A549 (cell line): ENCODE results near the gene DAPL1. TPM values are rescaled to one million over a fixed set of nuclear protein-coding genes. Genes with fewer than 3 reads are reported as not detected.

Experiments
- ATAC-seq, 2 experiments: fragments of 200-7000 bp in 1 of 2; fragments of >200 bp in 1 of 2; cut with Nextera tagmentation in 1 of 2; cut with Tn5 transposase in 1 of 2; 3 replicates each; pipeline versions ENCODE4 v1.8.0 to v1.9.1; 2018 to 2020; ENCODE audit warnings: mild to moderate bottlenecking in 1 of 2, moderate library complexity in 1 of 2
- CTCF ChIA-PET: fragments of 300-600 bp; sonication (Branson Sonifier 250); formaldehyde crosslinking; extraction: SDS; loops from one replicate; lab custom pipeline; 2021; ENCODE audit warnings: antibody characterized with exemption, inconsistent platforms; lab: Yijun Ruan, JAX
- POLR2A ChIA-PET: fragments of 350-600 bp; formaldehyde crosslinking; extraction: SDS; loops from one replicate; lab custom pipeline; 2021; ENCODE audit warnings: antibody characterized with exemption, inconsistent platforms; lab: Yijun Ruan, JAX
- DNase-seq, 2 experiments: peaks; one replicate each; pipeline versions ENCODE4 v3.0.0 to v3.0.0-alpha.2; 2011 to 2016; ENCODE audit warnings: low read depth in 1 of 2, low spot score in 1 of 2
- FAIRE-seq: peaks from 2 replicates; lab custom pipeline; 2011; peaks lifted over from hg19 to GRCh38; lab: Jason Lieb, UNC
- H3K27ac ChIP-seq, 2 experiments: fragments of >200 bp; sonication (Bioruptor Twin); formaldehyde crosslinking; 3 replicates each; pipeline ENCODE4 v1.5.1; 2016 to 2017
- H3K4me1 ChIP-seq: fragments of >200 bp; sonication (Bioruptor Twin); formaldehyde crosslinking; 3 replicates; pipeline ENCODE4 v1.6.1; 2016
- H3K4me2 ChIP-seq: fragments of >200 bp; sonication (Bioruptor Twin); formaldehyde crosslinking; 3 replicates; pipeline ENCODE4 v1.6.1; 2016
- H3K4me3 ChIP-seq: fragments of >200 bp; sonication (Bioruptor Twin); formaldehyde crosslinking; 3 replicates; pipeline ENCODE4 v1.5.1; 2016
- H3K9me3 ChIP-seq: fragments of >200 bp; sonication (Bioruptor Twin); formaldehyde crosslinking; 3 replicates; pipeline ENCODE4 v1.6.1; 2016
- CBX8 ChIP-seq: fragments of 200-600 bp; sonication (generic); IDR thresholded peaks from 2 replicates; pipeline ENCODE4 v1.6.1; 2016
- CHD2 ChIP-seq: fragments of 150-350 bp; IDR thresholded peaks from 2 replicates; pipeline ENCODE4 v1.6.1; 2014; ENCODE audit warnings: low read length; ENCODE audit not compliant: partially characterized antibody
- EHF ChIP-seq: fragments of 250-450 bp; sonication (Bioruptor Pico); IDR thresholded peaks from 2 replicates; pipeline ENCODE4 v1.5.0; 2020; ENCODE audit warnings: mild to moderate bottlenecking
- ELK1 ChIP-seq: fragments of 150-350 bp; IDR thresholded peaks from 2 replicates; pipeline ENCODE4 v1.6.1; 2014; ENCODE audit warnings: low read depth, mild to moderate bottlenecking, low read length
- EP300 ChIP-seq, 2 experiments: fragments of >200 bp; sonication (Bioruptor Twin); formaldehyde crosslinking; IDR thresholded peaks; 2 replicates in 1 of 2; 3 replicates in 1 of 2; pipeline ENCODE4 v1.6.1; 2016 to 2017
- ESRRA ChIP-seq: fragments of 150-350 bp; IDR thresholded peaks from 2 replicates; pipeline ENCODE4 v1.6.1; 2014; ENCODE audit warnings: mild to moderate bottlenecking, low read length, borderline replicate concordance
- FOSL2 ChIP-seq, 2 experiments: fragments of 450-650 bp in 1 of 2; fragments of >200 bp in 1 of 2; sonication (Bioruptor Twin) in 1 of 2; formaldehyde crosslinking; IDR thresholded peaks; 2 replicates each; pipeline versions ENCODE4 v1.5.0 to v1.6.1; 2016 to 2020; ENCODE audit warnings: mild to moderate bottlenecking in 1 of 2, moderate library complexity in 1 of 2
- GATA3 ChIP-seq: IDR thresholded peaks from 2 replicates; pipeline ENCODE4 v1.6.1; 2012; ENCODE audit warnings: borderline replicate concordance
- HOXB13 ChIP-seq: fragments of 250-450 bp; sonication (Bioruptor Pico); IDR thresholded peaks from 2 replicates; pipeline ENCODE4 v1.5.0; 2020; ENCODE audit warnings: low read depth, mild to moderate bottlenecking, moderate library complexity
- JUNB ChIP-seq: fragments of >200 bp; sonication (Bioruptor Twin); formaldehyde crosslinking; IDR thresholded peaks from 2 replicates; pipeline ENCODE4 v1.6.1; 2016
- MAFK ChIP-seq: fragments of 450-650 bp; IDR thresholded peaks from 2 replicates; pipeline ENCODE4 v1.6.1; 2014; ENCODE audit not compliant: partially characterized antibody
- MAZ ChIP-seq: fragments of 150-350 bp; IDR thresholded peaks from 2 replicates; pipeline ENCODE4 v1.6.1; 2014; ENCODE audit warnings: antibody characterized with exemption, low read depth, low read length, borderline replicate concordance
- MYC ChIP-seq: IDR thresholded peaks from 2 replicates; pipeline ENCODE4 v1.6.1; 2012; ENCODE audit warnings: mild to moderate bottlenecking, inconsistent platforms, low read length, improper control_type of control experiment, borderline replicate concordance
- NFE2L2 ChIP-seq: fragments of 150-350 bp; conservative IDR thresholded peaks from 2 replicates; pipeline ENCODE4 v1.6.1; 2014; ENCODE audit warnings: low read length
- PHF8 ChIP-seq: fragments of 200-600 bp; sonication (generic); IDR thresholded peaks from 2 replicates; pipeline ENCODE4 v1.6.1; 2016; ENCODE audit warnings: low read depth, mild to moderate bottlenecking, antibody characterized with exemption, moderate library complexity, borderline replicate concordance
- POLR2A ChIP-seq: IDR thresholded peaks from 2 replicates; pipeline ENCODE4 v1.6.1; 2012; ENCODE audit warnings: mild to moderate bottlenecking, low read length
- POLR2AphosphoS2 ChIP-seq: conservative IDR thresholded peaks from 2 replicates; pipeline ENCODE4 v1.6.1; 2012; ENCODE audit warnings: low read length, improper control_type of control experiment, inconsistent platforms
- REST ChIP-seq: fragments of 200-600 bp; sonication (generic); IDR thresholded peaks from 2 replicates; pipeline ENCODE4 v1.6.1; 2016; ENCODE audit warnings: antibody characterized with exemption, mild to moderate bottlenecking, moderate library complexity
- RFX5 ChIP-seq: fragments of 450-650 bp; IDR thresholded peaks from 2 replicates; pipeline ENCODE4 v1.7.1; 2014; ENCODE audit warnings: antibody characterized with exemption, mild to moderate bottlenecking, moderate library complexity
- TFCP2L1 ChIP-seq: fragments of 250-450 bp; sonication (Bioruptor Pico); IDR thresholded peaks from 2 replicates; pipeline ENCODE4 v1.5.0; 2021; ENCODE audit warnings: mild to moderate bottlenecking
- TP53 ChIP-seq: fragments of 250-450 bp; sonication (Bioruptor Pico); IDR thresholded peaks from 2 replicates; pipeline ENCODE4 v1.5.0; 2021; ENCODE audit warnings: mild to moderate bottlenecking, moderate library complexity
- ZFP36 ChIP-seq: fragments of 450-650 bp; IDR thresholded peaks from 2 replicates; pipeline ENCODE4 v1.6.1; 2014; ENCODE audit warnings: borderline replicate concordance; ENCODE audit not compliant: partially characterized antibody
- ZNF302 ChIP-seq: fragments of 250-450 bp; sonication (Bioruptor Pico); IDR thresholded peaks from 2 replicates; pipeline ENCODE4 v1.9.0; 2021; ENCODE audit warnings: inconsistent platforms, mild to moderate bottlenecking, moderate library complexity
- WGBS: methylation state at CpG from one replicate; pipeline ENCODE4 v1.1.6; 2017; ENCODE audit errors: missing lambda C conversion rate; 5-methylcytosine and 5-hydroxymethylcytosine counted together
- polyA plus RNA-seq, 4 experiments: library from polyadenylated mRNA; depleted of rRNA in 3 of 4; stranded (reverse); fragments of >200 nt; fragmentation: RNase III in 1 of 4; extraction: RNeasy Plus Mini Kit Qiagen cat#74134 plus additional on column Dnase treatment in 1 of 4; gene quantifications; 2 replicates in 3 of 4; 3 replicates in 1 of 4; pipeline ENCODE4 v1.2.3, GENCODE V29; 2011 to 2017
- TF ChIP-seq, protein P1 (sequence below): fragments of >200 bp; sonication (Bioruptor Twin); formaldehyde crosslinking; IDR thresholded peaks from 3 replicates; pipeline ENCODE4 v1.5.1; 2016
- TF ChIP-seq, protein P2 (sequence below): IDR thresholded peaks from 2 replicates; pipeline ENCODE4 v1.6.1; 2012; ENCODE audit warnings: low read depth, borderline replicate concordance
- TF ChIP-seq, protein P3 (sequence below): fragments of 450-650 bp; IDR thresholded peaks from 2 replicates; pipeline ENCODE4 v1.6.1; 2014; ENCODE audit warnings: antibody characterized with exemption

The DAPL1 gene
- polyA plus RNA-seq, 2 of the 4 experiments (the other 2 are of a cell fraction): not detected

DNA sequence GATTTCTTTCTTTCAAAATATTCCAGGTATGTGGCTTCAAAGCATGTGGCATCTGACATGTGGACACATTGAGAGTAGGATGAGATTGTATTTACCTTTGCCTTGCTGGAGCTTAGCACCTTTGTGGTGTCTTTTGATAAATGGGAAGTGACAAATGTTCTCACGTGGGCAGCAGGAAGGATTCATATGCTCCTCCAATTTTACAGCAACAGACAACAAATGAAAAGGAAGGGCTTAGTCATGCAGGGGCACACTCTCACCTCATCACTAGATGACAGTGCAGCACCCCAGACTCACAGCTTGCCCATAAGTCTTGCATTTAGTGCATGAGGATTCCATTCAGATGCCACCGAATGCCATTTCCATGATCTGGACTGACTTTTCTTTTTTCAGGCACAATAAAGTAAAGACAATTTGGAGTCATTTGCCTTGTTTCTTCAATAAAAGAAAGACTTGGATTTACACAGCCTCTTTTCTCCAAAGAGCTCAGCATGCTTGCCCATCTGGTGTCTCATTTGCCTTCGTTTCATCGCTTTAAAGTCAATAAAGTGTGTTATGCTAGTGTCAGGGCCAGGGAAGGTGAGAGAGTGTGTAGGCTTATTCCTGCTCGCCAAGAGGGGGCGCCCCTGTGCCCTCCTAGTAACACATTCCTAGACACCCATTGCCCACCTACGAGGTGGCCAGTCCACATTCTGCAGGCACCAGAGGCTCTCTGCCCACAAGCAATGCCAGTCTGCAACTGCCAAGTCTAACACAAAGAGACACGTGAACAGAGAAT is 39.6 kb upstream of the DAPL1 start:
- peak in 1 of 2 experiments; percentile 35; a peak in 1 of 6 replicates for ATAC-seq
- 40% methylated on average over 8 of the region's 8 CpGs for WGBS
- no peak for FAIRE-seq
- ChIA-PET CTCF (interaction anchor here (1.2 to 12.9 kb wide), 8 partner anchors 13 to 733 kb away, joined by 5 to 254 read pairs (median 58); no protein-coding TSS in a partner anchor), POLR2A (no interaction called here)
- DNase-seq: no peak
- no peaks in the 10 kb centered on the region for H3K4me1 ChIP-seq
- H3K27ac ChIP-seq: no peak overlapping the region
- H3K4me2 ChIP-seq: no peak overlapping the region
- no peak for TF ChIP-seq TFCP2L1 (CRISPR knock-in tag)
- no peak for TF ChIP-seq RFX5
- TF ChIP-seq, protein P1, sequence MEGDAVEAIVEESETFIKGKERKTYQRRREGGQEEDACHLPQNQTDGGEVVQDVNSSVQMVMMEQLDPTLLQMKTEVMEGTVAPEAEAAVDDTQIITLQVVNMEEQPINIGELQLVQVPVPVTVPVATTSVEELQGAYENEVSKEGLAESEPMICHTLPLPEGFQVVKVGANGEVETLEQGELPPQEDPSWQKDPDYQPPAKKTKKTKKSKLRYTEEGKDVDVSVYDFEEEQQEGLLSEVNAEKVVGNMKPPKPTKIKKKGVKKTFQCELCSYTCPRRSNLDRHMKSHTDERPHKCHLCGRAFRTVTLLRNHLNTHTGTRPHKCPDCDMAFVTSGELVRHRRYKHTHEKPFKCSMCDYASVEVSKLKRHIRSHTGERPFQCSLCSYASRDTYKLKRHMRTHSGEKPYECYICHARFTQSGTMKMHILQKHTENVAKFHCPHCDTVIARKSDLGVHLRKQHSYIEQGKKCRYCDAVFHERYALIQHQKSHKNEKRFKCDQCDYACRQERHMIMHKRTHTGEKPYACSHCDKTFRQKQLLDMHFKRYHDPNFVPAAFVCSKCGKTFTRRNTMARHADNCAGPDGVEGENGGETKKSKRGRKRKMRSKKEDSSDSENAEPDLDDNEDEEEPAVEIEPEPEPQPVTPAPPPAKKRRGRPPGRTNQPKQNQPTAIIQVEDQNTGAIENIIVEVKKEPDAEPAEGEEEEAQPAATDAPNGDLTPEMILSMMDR: peak; percentile 18; the same call in 1 of the 3 replicates
- H3K4me3 ChIP-seq: no peak overlapping the region
- no peaks in the 10 kb centered on the region for H3K9me3 ChIP-seq

DNA sequence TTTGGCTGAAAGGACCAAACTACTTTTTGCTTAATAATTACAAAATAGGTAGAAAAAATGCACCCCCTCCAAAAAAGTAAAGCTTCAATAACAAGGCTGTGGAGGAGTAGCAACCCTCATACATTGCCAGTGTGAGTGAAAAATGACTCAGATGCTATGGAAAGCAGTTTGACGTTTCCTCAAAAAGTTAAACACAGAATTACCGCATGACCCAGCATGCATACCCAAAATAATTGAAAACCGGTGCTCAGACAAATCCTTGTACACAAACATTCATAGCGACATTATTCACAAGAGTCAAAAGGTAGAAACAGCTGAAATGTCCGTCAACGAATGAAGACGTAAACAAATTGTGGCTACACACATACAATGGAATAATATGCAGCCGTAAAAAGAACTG is 38.8 kb upstream of the DAPL1 start:
- H3K4me1 ChIP-seq: no peaks in the 10 kb centered on the region
- FAIRE-seq: no peak
- H3K4me2 ChIP-seq: no peak overlapping the region
- no peak overlapping the region for H3K4me3 ChIP-seq
- ChIA-PET POLR2A (no interaction called here), CTCF (interaction anchor here (5.2 to 12.9 kb wide), 4 partner anchors 12 to 734 kb away, joined by 61 to 254 read pairs (median 94); no protein-coding TSS in a partner anchor)
- 66% methylated on average over 8 of the region's 8 CpGs for WGBS
- no peaks in the 10 kb centered on the region for H3K9me3 ChIP-seq
- no peak overlapping the region for H3K27ac ChIP-seq
- no peak for TF ChIP-seq ZNF302 (CRISPR knock-in tag)
- TF ChIP-seq, protein P2, sequence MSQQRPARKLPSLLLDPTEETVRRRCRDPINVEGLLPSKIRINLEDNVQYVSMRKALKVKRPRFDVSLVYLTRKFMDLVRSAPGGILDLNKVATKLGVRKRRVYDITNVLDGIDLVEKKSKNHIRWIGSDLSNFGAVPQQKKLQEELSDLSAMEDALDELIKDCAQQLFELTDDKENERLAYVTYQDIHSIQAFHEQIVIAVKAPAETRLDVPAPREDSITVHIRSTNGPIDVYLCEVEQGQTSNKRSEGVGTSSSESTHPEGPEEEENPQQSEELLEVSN: no peak
- TF ChIP-seq CBX8: no peak
- no peak for TF ChIP-seq FOSL2 (IDR thresholded peaks at IDR 0.05)
- TF ChIP-seq FOSL2 (CRISPR knock-in tag; IDR thresholded peaks at IDR 0.05): no peak
- TF ChIP-seq TP53 (CRISPR knock-in tag): no peak
- no peak for TF ChIP-seq HOXB13 (CRISPR knock-in tag)
- no peak for TF ChIP-seq MAZ
- no peak for TF ChIP-seq POLR2AphosphoS2
- no peak for TF ChIP-seq POLR2A
- TF ChIP-seq JUNB: no peak
- no peak for ATAC-seq
- no peak for DNase-seq

DNA sequence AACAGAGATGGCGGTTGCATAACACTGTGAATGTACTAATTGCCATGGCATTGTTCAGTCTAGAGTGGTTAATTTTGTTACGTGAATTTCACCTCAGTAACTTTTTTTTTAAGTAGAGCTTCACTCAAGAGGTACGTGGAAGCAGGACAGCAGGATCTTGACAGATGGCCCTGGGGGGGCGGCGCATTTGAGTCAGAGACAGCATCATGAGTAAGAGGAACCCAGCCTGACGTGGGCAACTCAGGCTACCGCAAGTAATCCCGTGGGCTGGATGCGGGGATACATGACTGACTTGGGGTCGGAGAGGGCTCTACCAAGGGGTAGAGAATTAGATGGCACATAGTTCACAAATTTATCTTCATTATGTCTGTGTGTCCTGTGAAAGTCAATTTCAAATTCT is 38.1 kb upstream of the DAPL1 start:
- H3K4me3 ChIP-seq: no peak overlapping the region
- WGBS: 82% methylated on average over 10 of the region's 10 CpGs
- ChIA-PET CTCF (interaction anchor here (5.2 to 5.6 kb wide), 3 partner anchors 11 to 724 kb away, joined by 61 to 99 read pairs (median 89); no protein-coding TSS in a partner anchor), POLR2A (no interaction called here)
- no peak for DNase-seq
- no peaks in the 10 kb centered on the region for H3K4me1 ChIP-seq
- no peak for ATAC-seq
- H3K4me2 ChIP-seq: no peak overlapping the region
- no peak overlapping the region for H3K27ac ChIP-seq
- no peaks in the 10 kb centered on the region for H3K9me3 ChIP-seq
- no peak for FAIRE-seq
- TF ChIP-seq NFE2L2: no peak
- no peak for TF ChIP-seq MAFK
- TF ChIP-seq, protein P3, sequence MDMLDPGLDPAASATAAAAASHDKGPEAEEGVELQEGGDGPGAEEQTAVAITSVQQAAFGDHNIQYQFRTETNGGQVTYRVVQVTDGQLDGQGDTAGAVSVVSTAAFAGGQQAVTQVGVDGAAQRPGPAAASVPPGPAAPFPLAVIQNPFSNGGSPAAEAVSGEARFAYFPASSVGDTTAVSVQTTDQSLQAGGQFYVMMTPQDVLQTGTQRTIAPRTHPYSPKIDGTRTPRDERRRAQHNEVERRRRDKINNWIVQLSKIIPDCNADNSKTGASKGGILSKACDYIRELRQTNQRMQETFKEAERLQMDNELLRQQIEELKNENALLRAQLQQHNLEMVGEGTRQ: no peak
- no peak for TF ChIP-seq ZFP36
- TF ChIP-seq CHD2: no peak
- TF ChIP-seq REST: no peak
- TF ChIP-seq EHF (CRISPR knock-in tag): no peak
- TF ChIP-seq ESRRA: no peak
- TF ChIP-seq MYC: no peak
- TF ChIP-seq GATA3: no peak
- TF ChIP-seq PHF8: no peak
- TF ChIP-seq ELK1: no peak
- TF ChIP-seq TFCP2L1 (CRISPR knock-in tag): no peak
- no peak for TF ChIP-seq EP300 (IDR thresholded peaks at IDR 0.05)
- no peak for TF ChIP-seq JUNB
